HEK293 (cell line): ENCODE data around the gene KDM6A.

Source experiments
- CTCF ChIA-PET: fragments of 350-600 bp; formaldehyde crosslinking; extraction: SDS; loops from one replicate; lab custom pipeline; 2021; ENCODE audit warnings: antibody characterized with exemption; lab: Yijun Ruan, JAX
- POLR2A ChIA-PET: fragments of 300-600 bp; formaldehyde crosslinking; extraction: SDS; loops from one replicate; lab custom pipeline; 2020; ENCODE audit warnings: antibody characterized with exemption, inconsistent platforms; lab: Yijun Ruan, JAX
- H3K27ac ChIP-seq: fragments of 200-500 bp; sonication (Bioruptor generic); 2 replicates; pipeline ENCODE4 v1.5.1; 2014; ENCODE audit warnings: low read depth, low read length, control low read depth, inconsistent platforms; ENCODE audit errors: extremely low read depth
- H3K36me3 ChIP-seq, 2 experiments: fragments of 200-500 bp in 1 of 2; sonication (Bioruptor generic) in 1 of 2; 1 replicate in 1 of 2; 2 replicates in 1 of 2; pipeline ENCODE4 v1.5.1; 2014 to 2017; ENCODE audit warnings: inconsistent platforms in 2 of 2, low read length in 2 of 2; ENCODE audit not compliant: control insufficient read depth in 2 of 2, insufficient read depth in 1 of 2
- H3K4me1 ChIP-seq: fragments of 200-500 bp; sonication (Bioruptor generic); 2 replicates; pipeline ENCODE4 v1.5.1; 2014; ENCODE audit warnings: mild to moderate bottlenecking, low read length, inconsistent platforms; ENCODE audit not compliant: control insufficient read depth, insufficient read depth
- H3K4me3 ChIP-seq: 2 replicates; pipeline ENCODE4 v1.5.1; 2011; ENCODE audit warnings: low read depth, mild to moderate bottlenecking, control low read depth, low read length, moderate library complexity
- H3K9me3 ChIP-seq: fragments of 200-500 bp; sonication (Bioruptor generic); 2 replicates; pipeline ENCODE4 v1.5.1; 2014; ENCODE audit warnings: low read depth, low read length, inconsistent platforms; ENCODE audit not compliant: control insufficient read depth, insufficient read depth
- GLIS1 ChIP-seq: fragments of 450-650 bp; formaldehyde crosslinking; IDR thresholded peaks from 2 replicates; pipeline ENCODE4 v1.5.1; 2016; ENCODE audit warnings: missing biosample characterization, missing genetic modification characterization
- KLF8 ChIP-seq: fragments of 450-650 bp; formaldehyde crosslinking; IDR thresholded peaks from 2 replicates; pipeline ENCODE4 v1.5.1; 2016; ENCODE audit warnings: missing biosample characterization, missing genetic modification characterization
- MZF1 ChIP-seq: fragments of 450-650 bp; formaldehyde crosslinking; IDR thresholded peaks from 2 replicates; pipeline ENCODE4 v1.5.1; 2017; ENCODE audit warnings: missing biosample characterization, missing genetic modification characterization, borderline replicate concordance
- REPIN1 ChIP-seq: fragments of 450-650 bp; formaldehyde crosslinking; IDR thresholded peaks from 2 replicates; pipeline ENCODE4 v1.5.1; 2017; ENCODE audit warnings: missing biosample characterization, missing genetic modification characterization, low read depth
- SP2 ChIP-seq: fragments of 450-650 bp; formaldehyde crosslinking; IDR thresholded peaks from 2 replicates; pipeline ENCODE4 v1.5.1; 2016; ENCODE audit warnings: missing biosample characterization, missing genetic modification characterization
- ZBTB21 ChIP-seq: fragments of 450-650 bp; formaldehyde crosslinking; IDR thresholded peaks from 2 replicates; pipeline ENCODE4 v1.5.1; 2017; ENCODE audit warnings: missing biosample characterization, missing genetic modification characterization
- ZBTB49 ChIP-seq: fragments of 450-650 bp; formaldehyde crosslinking; IDR thresholded peaks from 2 replicates; pipeline ENCODE4 v1.5.1; 2016; ENCODE audit warnings: missing biosample characterization, missing genetic modification characterization, low read depth
- ZFP3 ChIP-seq: fragments of 450-650 bp; formaldehyde crosslinking; IDR thresholded peaks from 2 replicates; pipeline ENCODE4 v1.5.1; 2016; ENCODE audit warnings: low read depth, missing biosample characterization, missing genetic modification characterization
- ZNF138 ChIP-seq: fragments of 450-650 bp; formaldehyde crosslinking; IDR thresholded peaks from 2 replicates; pipeline ENCODE4 v1.5.1; 2016; ENCODE audit warnings: missing biosample characterization, missing genetic modification characterization, borderline replicate concordance
- ZNF18 ChIP-seq: fragments of 450-650 bp; formaldehyde crosslinking; IDR thresholded peaks from 2 replicates; pipeline ENCODE4 v1.5.1; 2016; ENCODE audit warnings: missing biosample characterization, missing genetic modification characterization
- ZNF404 ChIP-seq: fragments of 450-650 bp; formaldehyde crosslinking; IDR thresholded peaks from 2 replicates; pipeline ENCODE4 v1.5.1; 2017; ENCODE audit warnings: missing biosample characterization, missing genetic modification characterization
- ZNF624 ChIP-seq: fragments of 450-650 bp; formaldehyde crosslinking; IDR thresholded peaks from 2 replicates; pipeline ENCODE4 v1.5.1; 2017; ENCODE audit warnings: missing biosample characterization, missing genetic modification characterization
- ZNF747 ChIP-seq: fragments of 450-650 bp; formaldehyde crosslinking; IDR thresholded peaks from 2 replicates; pipeline ENCODE4 v1.5.1; 2016; ENCODE audit warnings: missing biosample characterization, missing genetic modification characterization
- ZNF768 ChIP-seq: fragments of 450-650 bp; formaldehyde crosslinking; IDR thresholded peaks from 2 replicates; pipeline ENCODE4 v1.5.1; 2018; ENCODE audit warnings: missing biosample characterization, mild to moderate bottlenecking, missing genetic modification characterization
- TF ChIP-seq, protein P1 (sequence below): fragments of 450-650 bp; formaldehyde crosslinking; IDR thresholded peaks from 2 replicates; pipeline ENCODE4 v1.5.1; 2016; ENCODE audit warnings: missing biosample characterization, missing genetic modification characterization
- TF ChIP-seq, protein P2 (sequence below): fragments of 450-650 bp; formaldehyde crosslinking; conservative IDR thresholded peaks from 2 replicates; pipeline ENCODE4 v1.5.1; 2016; ENCODE audit warnings: low read depth, missing biosample characterization, missing genetic modification characterization

The KDM6A gene

GRCh38 chrX:44829832-44830231, 43.2 kb upstream of the KDM6A start:
- ChIA-PET POLR2A (interaction anchor here (1.1 kb wide), 1 partner anchor 23 kb away, joined by 3 read pairs; no protein-coding TSS in a partner anchor), CTCF (no interaction called here)
- Histone ChIP-seq H3K4me3 (no peak overlapping the region), H3K36me3 (no peaks in the 10 kb centered on the region), H3K4me1 (peaks cover 2% of the 10 kb centered on the region), H3K27ac (no peak overlapping the region), H3K9me3 (no peaks in the 10 kb centered on the region)
- TF ChIP-seq ZNF747 (tag by site-specific recombination) = no peak
- no peak for TF ChIP-seq KLF8 (tag by site-specific recombination)
- no peak for TF ChIP-seq ZNF138
- no peak for TF ChIP-seq MZF1 (tag by site-specific recombination)
- TF ChIP-seq ZNF18 (tag by site-specific recombination) = no peak

DNA sequence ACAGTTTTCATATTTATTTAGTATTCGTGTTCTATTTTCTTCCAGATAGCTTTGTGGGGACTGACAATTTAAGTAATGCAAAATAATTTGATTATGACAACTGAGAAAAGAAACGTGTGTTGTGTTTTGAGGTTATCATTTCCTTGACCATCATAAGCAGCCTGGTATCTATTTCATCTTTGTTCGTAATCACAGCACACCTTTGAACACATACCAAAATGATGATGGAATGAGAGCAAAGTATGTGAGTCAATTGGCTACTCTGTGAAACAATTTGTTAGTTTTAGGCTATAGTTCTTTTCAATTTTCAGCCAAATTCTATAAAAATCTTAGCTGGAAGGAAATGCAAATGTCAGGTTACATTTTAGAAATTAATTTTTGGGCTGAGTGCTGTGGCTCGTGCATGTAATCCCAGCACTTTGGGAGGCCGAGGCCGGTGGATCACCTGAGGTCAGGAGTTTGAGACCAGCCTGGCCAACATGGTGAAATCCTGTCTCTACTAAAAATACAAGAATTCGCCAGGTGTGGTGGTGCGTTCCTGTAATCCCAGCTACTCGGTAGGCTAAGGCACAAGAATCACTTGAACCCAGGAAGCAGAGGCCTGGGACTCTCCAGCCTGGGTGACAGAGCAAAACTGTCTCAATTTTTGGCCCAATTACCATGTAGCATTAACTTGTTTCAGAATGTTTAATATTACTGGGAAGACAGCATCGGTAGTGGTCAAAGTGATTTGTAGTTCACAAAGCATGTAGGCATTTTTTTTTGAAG, 30.3 kb upstream of the KDM6A start:
- Histone ChIP-seq H3K27ac (no peak overlapping the region), H3K36me3 (no peaks in the 10 kb centered on the region)
- POLR2A ChIA-PET = no interaction called here
- CTCF ChIA-PET = interaction anchor here (0.7 to 1.0 kb wide), 2 partner anchors 15 to 228 kb away, joined by 3 read pairs; no protein-coding TSS in a partner anchor
- no peak for TF ChIP-seq ZNF768 (tag by site-specific recombination)
- no peak for TF ChIP-seq ZFP3
- TF ChIP-seq ZNF624 (tag by site-specific recombination) = no peak
- TF ChIP-seq, protein P1, sequence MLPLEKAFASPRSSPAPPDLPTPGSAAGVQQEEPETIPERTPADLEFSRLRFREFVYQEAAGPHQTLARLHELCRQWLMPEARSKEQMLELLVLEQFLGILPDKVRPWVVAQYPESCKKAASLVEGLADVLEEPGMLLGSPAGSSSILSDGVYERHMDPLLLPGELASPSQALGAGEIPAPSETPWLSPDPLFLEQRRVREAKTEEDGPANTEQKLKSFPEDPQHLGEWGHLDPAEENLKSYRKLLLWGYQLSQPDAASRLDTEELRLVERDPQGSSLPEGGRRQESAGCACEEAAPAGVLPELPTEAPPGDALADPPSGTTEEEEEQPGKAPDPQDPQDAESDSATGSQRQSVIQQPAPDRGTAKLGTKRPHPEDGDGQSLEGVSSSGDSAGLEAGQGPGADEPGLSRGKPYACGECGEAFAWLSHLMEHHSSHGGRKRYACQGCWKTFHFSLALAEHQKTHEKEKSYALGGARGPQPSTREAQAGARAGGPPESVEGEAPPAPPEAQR (tag by site-specific recombination) = no peak
- TF ChIP-seq, protein P2, sequence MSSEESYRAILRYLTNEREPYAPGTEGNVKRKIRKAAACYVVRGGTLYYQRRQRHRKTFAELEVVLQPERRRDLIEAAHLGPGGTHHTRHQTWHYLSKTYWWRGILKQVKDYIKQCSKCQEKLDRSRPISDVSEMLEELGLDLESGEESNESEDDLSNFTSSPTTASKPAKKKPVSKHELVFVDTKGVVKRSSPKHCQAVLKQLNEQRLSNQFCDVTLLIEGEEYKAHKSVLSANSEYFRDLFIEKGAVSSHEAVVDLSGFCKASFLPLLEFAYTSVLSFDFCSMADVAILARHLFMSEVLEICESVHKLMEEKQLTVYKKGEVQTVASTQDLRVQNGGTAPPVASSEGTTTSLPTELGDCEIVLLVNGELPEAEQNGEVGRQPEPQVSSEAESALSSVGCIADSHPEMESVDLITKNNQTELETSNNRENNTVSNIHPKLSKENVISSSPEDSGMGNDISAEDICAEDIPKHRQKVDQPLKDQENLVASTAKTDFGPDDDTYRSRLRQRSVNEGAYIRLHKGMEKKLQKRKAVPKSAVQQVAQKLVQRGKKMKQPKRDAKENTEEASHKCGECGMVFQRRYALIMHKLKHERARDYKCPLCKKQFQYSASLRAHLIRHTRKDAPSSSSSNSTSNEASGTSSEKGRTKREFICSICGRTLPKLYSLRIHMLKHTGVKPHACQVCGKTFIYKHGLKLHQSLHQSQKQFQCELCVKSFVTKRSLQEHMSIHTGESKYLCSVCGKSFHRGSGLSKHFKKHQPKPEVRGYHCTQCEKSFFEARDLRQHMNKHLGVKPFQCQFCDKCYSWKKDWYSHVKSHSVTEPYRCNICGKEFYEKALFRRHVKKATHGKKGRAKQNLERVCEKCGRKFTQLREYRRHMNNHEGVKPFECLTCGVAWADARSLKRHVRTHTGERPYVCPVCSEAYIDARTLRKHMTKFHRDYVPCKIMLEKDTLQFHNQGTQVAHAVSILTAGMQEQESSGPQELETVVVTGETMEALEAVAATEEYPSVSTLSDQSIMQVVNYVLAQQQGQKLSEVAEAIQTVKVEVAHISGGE (tag by site-specific recombination) = no peak
- TF ChIP-seq ZBTB49 (tag by site-specific recombination) = no peak
- TF ChIP-seq ZBTB21 (tag by site-specific recombination) = no peak
- no peak for TF ChIP-seq GLIS1 (tag by site-specific recombination)
- TF ChIP-seq ZNF404 (tag by site-specific recombination) = no peak
- TF ChIP-seq REPIN1 (tag by site-specific recombination) = no peak
- no peak for TF ChIP-seq SP2 (tag by site-specific recombination)
- TF ChIP-seq, all 188 proteins: peak for 0
- no peaks in the 10 kb centered on the region for H3K4me1 ChIP-seq
- no peak overlapping the region for H3K4me3 ChIP-seq
- no peaks in the 10 kb centered on the region for H3K9me3 ChIP-seq
